CD4-positive, alpha-beta T cell treated with Interleukin-17A for 4 hours (primary cell): ENCODE data around the gene NRSN2.
"Not testable (repeated sequence)": the region's sequence is repeated elsewhere in the genome, so short reads cannot be mapped to it uniquely, and the experiment has no call there.

Experiments
- DNase-seq: peaks from one replicate; pipeline ENCODE4 v3.0.0-alpha.2; 2020; ENCODE audit warnings: mixed read lengths

NRSN2 gene

DNA sequence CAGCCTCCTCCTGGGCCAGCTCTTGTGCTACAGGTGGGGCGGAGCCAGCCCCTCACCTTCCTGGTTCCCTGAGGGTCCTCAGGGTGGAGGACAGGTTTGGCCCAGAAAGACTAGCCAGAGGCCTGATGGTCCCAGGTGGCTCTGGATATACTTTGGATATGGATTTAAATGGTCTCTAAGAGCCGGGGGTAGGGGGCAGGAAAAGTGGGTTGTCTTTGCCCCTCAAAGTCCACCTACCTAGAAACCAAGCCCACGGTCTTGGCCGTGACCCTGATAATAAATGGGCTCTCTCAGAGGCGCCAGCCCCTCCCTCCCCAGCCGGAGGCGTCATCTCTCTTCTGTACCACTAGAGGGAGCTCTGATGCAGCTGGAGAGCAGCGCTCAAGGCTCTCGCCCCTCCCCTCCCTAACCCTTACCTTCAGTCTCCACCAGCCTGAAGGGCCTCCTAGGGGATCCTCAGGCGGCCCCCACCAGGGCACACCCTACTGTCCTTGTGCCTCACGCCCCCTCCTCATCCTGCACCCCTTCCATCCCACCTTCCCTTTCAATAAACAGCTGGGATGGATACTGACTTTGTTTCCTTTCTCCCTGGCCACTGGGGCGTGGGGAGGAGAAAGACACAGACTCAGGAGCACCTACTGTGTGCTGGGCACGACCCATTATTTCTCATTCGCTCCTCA is 7.5 kb downstream of the NRSN2 start:
- peak; percentile 82 for DNase-seq

DNA sequence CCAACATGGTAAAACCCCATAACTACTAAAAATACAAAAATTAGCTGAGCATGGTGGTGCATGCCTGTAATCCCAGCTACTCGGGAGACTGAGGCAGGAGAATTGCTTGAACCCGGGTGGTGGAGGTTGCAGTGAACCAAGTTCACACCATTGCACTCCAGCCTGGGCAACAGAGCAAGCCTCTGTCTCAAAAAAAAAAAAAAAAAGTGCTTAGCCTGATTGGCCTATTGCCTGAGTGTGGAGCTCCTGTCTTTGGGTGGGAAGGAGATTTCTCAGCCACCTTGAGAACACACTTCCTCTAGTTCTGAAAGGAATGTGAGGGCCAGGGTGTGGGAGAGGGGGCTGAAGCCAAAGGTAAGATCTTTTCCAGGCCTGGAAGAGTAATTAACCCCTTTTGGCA is 9.2 kb downstream of the NRSN2 start:
- not testable (repeated sequence) for DNase-seq

DNA sequence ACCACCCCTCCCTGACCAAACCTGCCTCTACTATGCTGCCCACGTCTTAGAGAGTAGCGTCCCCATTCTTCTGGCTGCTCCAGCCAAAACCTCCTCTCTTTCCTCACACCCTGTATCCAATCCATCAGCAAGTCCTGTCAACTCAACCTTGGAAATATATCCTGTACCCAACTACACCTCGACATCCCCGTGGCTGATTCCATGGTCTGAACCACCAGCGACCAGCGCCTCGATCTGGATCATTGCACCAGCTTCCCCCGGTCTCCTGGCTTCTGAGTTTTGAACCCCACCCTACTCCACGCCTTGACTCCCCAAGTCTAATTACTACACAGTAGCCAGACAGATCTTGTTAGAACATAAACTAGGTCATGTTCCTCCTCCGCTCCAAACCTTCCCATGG is 9.8 kb downstream of the NRSN2 start:
- DNase-seq = no peak

DNA sequence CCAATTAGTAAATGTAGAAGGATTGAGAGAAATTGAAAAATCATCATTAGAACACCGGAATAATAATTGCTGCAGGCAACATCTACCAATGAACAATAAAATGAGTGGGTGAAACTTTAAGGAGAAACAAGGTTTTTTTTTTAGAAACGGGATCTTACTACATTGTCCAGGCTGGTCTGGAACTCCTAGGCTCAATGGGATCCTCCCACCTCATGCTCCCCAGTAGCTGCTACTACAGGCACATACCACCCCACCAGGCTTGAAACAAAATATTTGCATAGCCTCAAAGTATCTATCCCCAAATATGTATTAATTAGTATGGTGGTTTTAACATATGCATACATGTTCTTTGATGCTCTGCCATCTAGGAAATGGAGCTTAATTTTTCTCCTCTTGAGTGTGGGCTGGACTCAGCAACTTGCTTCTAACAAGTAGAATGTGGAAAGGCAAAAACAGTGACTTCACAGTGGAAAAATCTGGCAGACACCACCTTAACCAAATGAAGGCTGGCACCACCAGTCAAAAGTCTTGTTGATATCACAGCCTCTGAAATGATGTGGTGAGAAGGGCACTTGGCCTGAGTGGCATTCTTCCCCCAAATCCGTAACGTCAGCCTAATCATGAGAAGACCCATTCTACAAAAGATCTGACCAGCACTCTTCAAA is 12.1 kb downstream of the NRSN2 start:
- no peak for DNase-seq

- DNase-seq = no peak
Observed at GRCh38 chr20:361561-361960, 14.7 kb downstream of the NRSN2 start.

- DNase-seq = peak; percentile 35
Observed at GRCh38 chr20:362271-363254, 15.7 kb downstream of the NRSN2 start.

DNA sequence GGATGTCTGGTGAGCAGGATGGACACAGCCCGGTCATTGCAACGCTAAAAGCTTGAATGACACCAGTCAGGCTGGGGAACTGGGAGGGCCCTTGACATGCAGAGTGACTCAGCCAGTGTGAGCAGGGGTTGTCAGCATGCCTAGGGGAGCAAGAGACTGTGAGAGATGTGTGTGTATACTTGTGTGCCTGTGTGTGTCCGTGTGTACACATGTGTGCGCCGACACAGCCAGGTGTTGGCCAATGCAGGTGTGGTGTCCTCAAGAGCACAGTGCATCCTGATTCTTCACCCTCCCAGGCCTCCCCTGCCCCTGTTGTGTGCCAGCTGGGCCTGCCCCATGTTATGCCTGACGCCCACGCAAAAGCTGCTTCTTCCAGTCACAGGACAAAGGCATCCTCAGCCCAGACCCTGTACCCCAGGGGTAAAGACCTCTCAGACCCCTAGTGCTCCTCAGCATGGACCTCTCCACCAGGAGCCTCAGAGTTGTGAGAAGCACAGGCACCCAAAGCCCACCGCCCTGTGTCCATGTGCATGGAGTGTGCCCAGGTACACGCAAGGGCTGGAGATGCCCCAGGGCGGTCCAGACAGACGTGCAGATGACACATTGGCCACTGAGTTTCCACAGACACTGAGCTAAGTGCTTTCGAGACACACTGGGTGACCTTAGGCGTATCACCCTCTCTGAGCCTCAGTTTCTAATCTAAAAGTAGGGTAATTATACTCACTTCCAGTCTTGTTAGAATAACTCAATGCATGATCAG is 16.6 kb downstream of the NRSN2 start:
- DNase-seq = no peak

- no peak for DNase-seq
Observed at GRCh38 chr20:364905-365794, 18.2 kb downstream of the NRSN2 start.

DNA sequence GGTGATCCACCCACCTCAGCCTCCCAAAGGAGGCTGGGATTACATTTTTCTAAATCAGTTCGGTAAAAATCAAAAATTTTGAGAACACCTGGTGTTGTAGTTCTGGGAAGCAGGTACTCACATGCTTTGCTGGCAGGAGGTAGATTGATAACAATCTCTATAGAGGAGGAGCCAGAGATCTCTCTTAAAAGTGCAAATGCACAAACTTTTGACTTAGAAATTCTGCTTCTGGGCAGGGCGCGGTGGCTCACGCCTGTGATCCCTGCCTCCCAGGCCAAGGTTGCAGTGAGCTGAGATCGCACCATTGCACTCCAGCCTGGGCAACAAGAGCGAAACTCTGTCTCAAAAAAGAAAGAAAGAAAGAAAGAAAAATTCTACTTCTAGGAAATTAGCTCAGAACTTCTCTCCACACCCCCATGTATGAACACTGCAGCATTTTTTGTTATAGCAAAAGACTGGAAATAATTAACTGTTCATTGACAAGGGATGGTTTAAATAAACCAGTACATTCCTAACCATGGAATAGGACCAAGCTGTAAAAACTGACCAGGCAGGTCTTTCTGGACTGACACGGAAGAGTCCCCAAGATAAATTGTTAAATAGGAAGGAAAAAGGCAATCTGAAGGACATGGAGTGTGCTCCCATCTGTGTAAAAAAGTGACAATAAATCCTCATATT is 19.3 kb downstream of the NRSN2 start:
- peak; percentile 12 for DNase-seq

GRCh38 chr20:366719-367485 is 20.0 kb downstream of the NRSN2 start:
- DNase-seq = no peak

GRCh38 chr20:367486-367887 is 20.6 kb downstream of the NRSN2 start:
- no peak for DNase-seq

GRCh38 chr20:368915-369314 is 22.0 kb downstream of the NRSN2 start:
- no peak for DNase-seq

GRCh38 chr20:370151-370600 is 23.3 kb downstream of the NRSN2 start:
- no peak for DNase-seq

GRCh38 chr20:370977-371754 is 24.3 kb downstream of the NRSN2 start:
- DNase-seq = no peak

- no peak for DNase-seq
Observed at GRCh38 chr20:371755-372542, 25.0 kb downstream of the NRSN2 start.

- DNase-seq = not testable (repeated sequence)
Observed at GRCh38 chr20:372543-373082, 25.7 kb downstream of the NRSN2 start.

DNA sequence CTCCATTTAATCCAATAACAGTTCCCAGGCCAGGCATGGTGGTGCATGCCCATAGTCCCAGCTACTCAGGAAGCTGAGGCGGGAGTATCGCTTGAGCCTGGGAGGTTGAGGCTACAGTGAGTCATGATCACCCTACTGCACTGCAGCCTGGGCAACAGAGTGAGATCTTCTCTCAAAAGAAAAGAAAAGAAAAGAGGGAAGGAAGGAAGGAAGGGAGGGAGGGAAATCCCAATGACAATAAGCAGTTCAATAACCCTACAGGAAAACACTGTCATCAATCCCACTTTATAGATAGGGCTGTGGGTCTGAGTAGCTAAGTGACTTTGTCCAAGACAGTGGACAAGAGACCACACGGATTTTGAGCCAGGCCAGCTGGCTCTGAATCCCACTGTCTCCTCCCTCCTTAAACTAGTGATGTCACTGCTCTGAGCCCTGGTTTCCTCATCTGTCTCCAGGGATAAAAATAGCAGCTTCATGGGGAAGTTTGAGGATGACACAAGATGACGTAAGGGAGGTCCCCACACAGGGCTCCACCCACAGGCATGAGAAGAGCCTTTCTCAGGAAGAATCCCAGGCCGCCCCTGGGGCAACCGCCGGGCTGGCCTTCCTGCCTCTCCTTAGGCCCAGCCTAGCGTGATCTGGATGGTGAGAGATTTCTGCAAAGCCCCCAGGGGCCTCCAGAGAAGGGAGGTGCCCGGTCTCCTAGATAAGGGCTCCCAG is 26.4 kb downstream of the NRSN2 start:
- no peak for DNase-seq
